ENCODE results near the gene ALDH1L1. TPM values are rescaled to one million over a fixed set of nuclear protein-coding genes. Genes with fewer than 3 reads are reported as not detected.

The ALDH1L1 gene
- total RNA-seq, 2 experiments from 2014 or later: not detected

DNA sequence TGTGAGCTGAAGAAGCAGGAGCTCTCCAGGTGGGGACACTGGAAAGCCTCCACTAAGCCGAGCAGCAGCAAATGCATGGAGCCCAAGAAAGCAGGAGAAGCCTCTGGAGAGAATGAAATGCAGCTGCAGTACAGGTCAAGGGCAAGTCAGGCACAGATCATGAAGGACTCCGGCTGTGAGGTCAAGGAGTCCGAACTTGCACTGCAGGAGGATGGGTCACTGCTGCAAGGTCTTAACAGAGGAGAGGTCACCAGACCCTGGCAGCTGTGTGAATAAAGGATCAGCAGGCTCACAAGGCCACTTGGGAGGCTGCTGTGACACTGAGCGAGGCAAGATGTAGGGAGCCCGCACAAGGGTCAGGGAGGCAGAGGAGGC, 71.7 kb downstream of the ALDH1L1 start:
- Histone ChIP-seq H3K36me3 (ENCODE audit: insufficient read depth, low read length) (no peaks in the 10 kb centered on the region), H3K9me3 (ENCODE audit: control insufficient read depth in 1 of 2, insufficient read depth in 1 of 2, low read length in 2 of 2) (no peaks in the 10 kb centered on the region), H3K27ac (ENCODE audit: low read depth in 1 of 2, low read length in 2 of 2) (no peak overlapping the region), H3K4me1 (ENCODE audit: insufficient read depth, low read length) (no peaks in the 10 kb centered on the region), H3K4me3 (ENCODE audit: low read length) (no peak overlapping the region), H3K27me3 (ENCODE audit: control insufficient read depth in 1 of 2, insufficient read depth in 2 of 2, low read length in 2 of 2) (no peaks in the 10 kb centered on the region)
- no peaks in the 10 kb centered on the region for H3K4me1 Mint-ChIP-seq (ENCODE audit: low read depth)
- no peak for ATAC-seq (ENCODE audit: poor library complexity)
- no peaks in the 10 kb centered on the region for H3K36me3 Mint-ChIP-seq (ENCODE audit: low read depth)
- intact Hi-C loops (cut with DNase I, micrococcal nuclease): no loop called here
- no peak overlapping the region for H3K4me3 Mint-ChIP-seq
- TF ChIP-seq, protein P1, sequence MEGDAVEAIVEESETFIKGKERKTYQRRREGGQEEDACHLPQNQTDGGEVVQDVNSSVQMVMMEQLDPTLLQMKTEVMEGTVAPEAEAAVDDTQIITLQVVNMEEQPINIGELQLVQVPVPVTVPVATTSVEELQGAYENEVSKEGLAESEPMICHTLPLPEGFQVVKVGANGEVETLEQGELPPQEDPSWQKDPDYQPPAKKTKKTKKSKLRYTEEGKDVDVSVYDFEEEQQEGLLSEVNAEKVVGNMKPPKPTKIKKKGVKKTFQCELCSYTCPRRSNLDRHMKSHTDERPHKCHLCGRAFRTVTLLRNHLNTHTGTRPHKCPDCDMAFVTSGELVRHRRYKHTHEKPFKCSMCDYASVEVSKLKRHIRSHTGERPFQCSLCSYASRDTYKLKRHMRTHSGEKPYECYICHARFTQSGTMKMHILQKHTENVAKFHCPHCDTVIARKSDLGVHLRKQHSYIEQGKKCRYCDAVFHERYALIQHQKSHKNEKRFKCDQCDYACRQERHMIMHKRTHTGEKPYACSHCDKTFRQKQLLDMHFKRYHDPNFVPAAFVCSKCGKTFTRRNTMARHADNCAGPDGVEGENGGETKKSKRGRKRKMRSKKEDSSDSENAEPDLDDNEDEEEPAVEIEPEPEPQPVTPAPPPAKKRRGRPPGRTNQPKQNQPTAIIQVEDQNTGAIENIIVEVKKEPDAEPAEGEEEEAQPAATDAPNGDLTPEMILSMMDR (IDR thresholded peaks at IDR 0.05): no peak
- H3K9me3 Mint-ChIP-seq: no peaks in the 10 kb centered on the region
- no peak overlapping the region for H3K27ac Mint-ChIP-seq
- no peak for DNase-seq
- ChIA-PET CTCF (no interaction called here), POLR2A (no interaction called here)
- H3K27me3 Mint-ChIP-seq: no peaks in the 10 kb centered on the region

DNA sequence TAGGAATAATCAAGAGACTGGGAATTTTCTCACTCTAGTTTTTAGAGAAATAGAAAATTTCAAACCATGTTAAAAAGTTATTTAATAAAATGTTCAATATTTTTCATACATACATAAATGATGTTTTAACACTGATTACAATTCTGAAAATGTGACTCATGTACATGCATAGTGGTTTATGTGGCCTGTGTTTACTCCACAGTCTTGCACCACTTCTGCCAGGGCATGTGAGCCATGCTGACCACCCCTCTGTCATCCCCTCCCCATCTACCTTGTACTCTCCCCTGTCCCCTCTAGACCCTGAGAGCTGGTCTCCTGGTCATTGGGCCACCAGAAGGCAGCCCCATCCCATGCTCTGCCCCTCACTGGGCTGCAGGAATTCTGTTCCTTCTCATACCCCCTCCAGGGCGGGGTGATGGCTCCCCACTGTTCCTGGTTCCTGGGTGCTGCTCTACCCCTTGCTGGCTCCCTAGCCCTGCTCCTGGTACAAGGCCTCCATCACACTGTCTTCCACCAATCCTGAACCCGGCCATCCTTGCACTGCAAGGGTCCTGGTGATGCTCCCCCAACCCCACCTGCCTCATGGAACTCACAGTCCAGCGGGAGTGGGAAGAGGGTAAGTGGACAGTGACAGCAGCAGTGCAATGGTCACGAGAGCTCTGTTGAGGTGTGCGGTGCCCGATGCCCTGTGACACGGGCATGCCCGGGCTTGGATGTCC, 72.3 kb downstream of the ALDH1L1 start:
- Mint-ChIP-seq H3K4me1 (ENCODE audit: low read depth) (no peaks in the 10 kb centered on the region), H3K9me3 (no peaks in the 10 kb centered on the region), H3K27ac (no peak overlapping the region), H3K36me3 (ENCODE audit: low read depth) (no peaks in the 10 kb centered on the region), H3K4me3 (no peak overlapping the region), H3K27me3 (no peaks in the 10 kb centered on the region)
- DNase-seq: peak in 1 of 14 experiments; percentile 1
- Histone ChIP-seq H3K27me3 (ENCODE audit: control insufficient read depth in 1 of 2, insufficient read depth in 2 of 2, low read length in 2 of 2) (no peaks in the 10 kb centered on the region), H3K9me3 (ENCODE audit: control insufficient read depth in 1 of 2, insufficient read depth in 1 of 2, low read length in 2 of 2) (no peaks in the 10 kb centered on the region), H3K4me1 (ENCODE audit: insufficient read depth, low read length) (no peaks in the 10 kb centered on the region), H3K27ac (ENCODE audit: low read depth in 1 of 2, low read length in 2 of 2) (no peak overlapping the region), H3K36me3 (ENCODE audit: insufficient read depth, low read length) (no peaks in the 10 kb centered on the region), H3K4me3 (ENCODE audit: low read length) (no peak overlapping the region)
- ChIA-PET CTCF (no interaction called here), POLR2A (no interaction called here)
- intact Hi-C loops (cut with DNase I, micrococcal nuclease): no loop called here
- no peak for ATAC-seq (ENCODE audit: poor library complexity)
- TF ChIP-seq, protein P1 (IDR thresholded peaks at IDR 0.05): no peak

DNA sequence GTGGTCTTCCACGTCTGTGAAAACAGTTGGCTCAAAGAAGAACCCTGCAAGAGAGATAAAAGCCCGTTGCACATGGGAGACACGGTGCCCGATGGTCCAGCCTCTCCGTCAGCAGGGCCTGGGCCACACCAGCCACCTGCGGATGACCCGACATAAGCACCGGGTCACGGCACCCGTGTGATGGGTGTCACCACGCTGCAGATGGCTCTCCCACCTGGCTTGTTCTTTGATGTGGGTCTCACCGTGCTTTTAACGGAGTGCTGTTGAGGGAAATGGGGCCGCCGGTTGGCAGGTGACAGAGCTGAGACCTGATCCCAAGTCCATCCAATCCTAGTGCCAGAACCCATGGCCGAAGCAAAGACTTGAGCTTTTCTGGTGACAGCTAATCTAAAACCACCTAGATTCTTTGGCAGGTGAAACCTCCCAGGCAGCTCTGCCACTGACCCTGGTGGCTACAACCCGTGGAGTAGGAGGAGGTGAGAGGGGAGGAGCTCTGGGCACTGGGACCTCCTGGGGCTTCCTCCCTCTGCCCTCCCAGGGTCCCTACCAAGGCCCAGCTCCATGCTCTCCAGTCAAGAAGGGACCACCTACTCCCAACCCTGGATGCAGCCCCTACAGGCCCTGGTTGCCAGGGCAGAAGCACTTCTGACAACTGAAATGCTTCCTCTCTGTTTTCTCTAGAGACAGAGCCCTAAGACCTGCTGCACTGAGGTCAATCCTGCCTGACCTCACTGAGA, 73.0 kb downstream of the ALDH1L1 start:
- Histone ChIP-seq H3K4me1 (ENCODE audit: insufficient read depth, low read length) (no peaks in the 10 kb centered on the region), H3K27me3 (ENCODE audit: control insufficient read depth in 1 of 2, insufficient read depth in 2 of 2, low read length in 2 of 2) (no peaks in the 10 kb centered on the region), H3K36me3 (ENCODE audit: insufficient read depth, low read length) (no peaks in the 10 kb centered on the region), H3K4me3 (ENCODE audit: low read length) (no peak overlapping the region), H3K9me3 (ENCODE audit: control insufficient read depth in 1 of 2, insufficient read depth in 1 of 2, low read length in 2 of 2) (no peaks in the 10 kb centered on the region), H3K27ac (ENCODE audit: low read depth in 1 of 2, low read length in 2 of 2) (no peak overlapping the region)
- ATAC-seq (ENCODE audit: poor library complexity): no peak
- intact Hi-C loops (cut with DNase I, micrococcal nuclease): no loop called here
- no peaks in the 10 kb centered on the region for H3K9me3 Mint-ChIP-seq
- no peaks in the 10 kb centered on the region for H3K4me1 Mint-ChIP-seq (ENCODE audit: low read depth)
- no peaks in the 10 kb centered on the region for H3K27me3 Mint-ChIP-seq
- no peak overlapping the region for H3K4me3 Mint-ChIP-seq
- ChIA-PET CTCF (no interaction called here), POLR2A (no interaction called here)
- TF ChIP-seq, protein P1 (IDR thresholded peaks at IDR 0.05): no peak
- no peaks in the 10 kb centered on the region for H3K36me3 Mint-ChIP-seq (ENCODE audit: low read depth)
- DNase-seq: no peak
- H3K27ac Mint-ChIP-seq: no peak overlapping the region

Data from CD4-positive, alpha-beta T cell (primary cell).